H1 (cell line): Measurements from ENCODE around the gene TMEM129. TPM values are rescaled to one million over a fixed set of nuclear protein-coding genes. Genes with fewer than 3 reads are reported as not detected.
A peak's percentile ranks its signal among the peaks of the same experiment; 100 is the strongest.

Source experiments
- ASH2L ChIP-seq: fragments of 200-600, 300-600 bp; sonication (generic); IDR thresholded peaks from one replicate; pipeline ENCODE4 v1.7.1; 2017; ENCODE audit warnings: low read length
- CREB1 ChIP-seq: IDR thresholded peaks from 2 replicates; pipeline ENCODE4 v1.6.1; 2012; ENCODE audit warnings: inconsistent platforms
- CTCF ChIP-seq, 3 experiments: IDR thresholded peaks; 1 replicate in 2 of 3; 2 replicates in 1 of 3; pipeline versions ENCODE4 v1.5.1 to v1.6.1; 2011; ENCODE audit warnings: low read length in 3 of 3, mild to moderate bottlenecking in 3 of 3, inconsistent platforms in 2 of 3, low read depth in 1 of 3, moderate library complexity in 1 of 3; ENCODE audit not compliant: insufficient read depth in 1 of 3; ENCODE audit errors: control extremely low read depth in 1 of 3
- KDM1A ChIP-seq: fragments of 200-600, 300-600 bp; sonication (generic); IDR thresholded peaks from 2 replicates; pipeline ENCODE4 v1.7.1; 2016; ENCODE audit warnings: mild to moderate bottlenecking, low read length, borderline replicate concordance
- POLR2A ChIP-seq, 2 experiments: IDR thresholded peaks; 1 replicate in 1 of 2; 2 replicates in 1 of 2; pipeline ENCODE4 v1.6.1; 2011; ENCODE audit warnings: low read depth in 2 of 2, low read length in 2 of 2, mild to moderate bottlenecking in 2 of 2; ENCODE audit errors: control extremely low read depth in 1 of 2
- polyA plus RNA-seq, 7 experiments: library from polyadenylated mRNA; depleted of rRNA in 3 of 7; stranded (reverse) in 5 of 7; unstranded in 2 of 7; fragments of >200 nt in 5 of 7; fragments of 200-250 nt in 2 of 7; gene quantifications; 1 replicate in 5 of 7; 2 replicates in 1 of 7; 4 replicates in 1 of 7; pipeline versions ENCODE4 v1.2.1 to v1.2.3, GENCODE V29; 2011 to 2013; ENCODE audit warnings: missing spikeins in 2 of 7, mixed read lengths in 2 of 7
- total RNA-seq: library from RNA; stranded (reverse); fragmentation: NEBNext Ultra II Directional; extraction: Animal tissue kit (Norgen Biotek cat#: 25700); gene quantifications from 2 replicates; pipeline ENCODE4 v1.2.1, GENCODE V29; 2021

Gene TMEM129
- total and polyA plus RNA-seq, 2 of the 8 experiments (the other 6 are each of a cell fraction or from before 2014, with no cell fraction given) = 31.5 to 58.7 TPM

GRCh38 chr4:1713003-1713851 lies 7.9 kb downstream of the TMEM129 start (continued):
- TF ChIP-seq CTCF (IDR thresholded peaks at IDR 0.05; ENCODE audit: control extremely low read depth in 1 of 3, insufficient read depth in 1 of 3, low read depth in 1 of 3, low read length in 3 of 3) (no peak), POLR2A (IDR thresholded peaks at IDR 0.05; ENCODE audit: control extremely low read depth in 1 of 2, low read depth in 2 of 2, low read length in 2 of 2) (peak in 1 of 2 experiments; percentile 49; a peak in 1 of 3 replicates), KDM1A (no peak), ASH2L (peak; percentile 43), CREB1 (peak; percentile 97)
